GM12878 (cell line): ENCODE data around the gene DIO3. TPM values are rescaled to one million over a fixed set of nuclear protein-coding genes. Genes with fewer than 3 reads are reported as not detected.

ENCODE experiments used
- ATAC-seq: fragments of 200-7000 bp; cut with Tn5 transposase; 3 replicates; pipeline ENCODE4 v1.9.1; 2020; ENCODE audit warnings: mild to moderate bottlenecking, moderate library complexity
- BruUV-seq: library from RNA; stranded (reverse); fragments of 400-500 nt; replicated peaks from 2 replicates; lab custom pipeline; 2021; lab: Mats Ljungman, UMichigan
- CTCF ChIA-PET: fragments of 300-600 bp; sonication (Branson Sonifier 250); formaldehyde crosslinking; extraction: SDS; loops from one replicate; lab custom pipeline; 2021; ENCODE audit warnings: inconsistent platforms; lab: Yijun Ruan, JAX
- POLR2A ChIA-PET: fragments of 350-600 bp; formaldehyde crosslinking; extraction: SDS; loops from one replicate; lab custom pipeline; 2021; ENCODE audit warnings: inconsistent platforms; lab: Charles Lee
- RAD21 ChIA-PET: fragments of 300-600 bp; sonication (Branson Sonifier 250); formaldehyde crosslinking; loops from one replicate; lab custom pipeline; 2023; ENCODE audit warnings: antibody characterized with exemption; ENCODE audit not compliant: unreplicated experiment; lab: Charles Lee
- SMC1A ChIA-PET: fragments of 300-600 bp; sonication (Branson Sonifier 250); formaldehyde crosslinking; loops from one replicate; lab custom pipeline; 2023; ENCODE audit not compliant: unreplicated experiment, uncharacterized antibody; lab: Charles Lee
- DNase-seq: peaks from one replicate; pipeline ENCODE4 v3.0.0-alpha.2; 2011; ENCODE audit warnings: low read depth, low spot score
- FAIRE-seq: peaks from 3 replicates; lab custom pipeline; 2011; peaks lifted over from hg19 to GRCh38; lab: Jason Lieb, UNC
- H2AFZ ChIP-seq: 2 replicates; pipeline ENCODE4 v1.6.0; 2011; ENCODE audit warnings: low read depth, low read length, control low read depth; ENCODE audit not compliant: control insufficient read depth
- H3K27ac ChIP-seq: 2 replicates; pipeline ENCODE4 v1.5.1; 2011; ENCODE audit warnings: control low read depth; ENCODE audit not compliant: control insufficient read depth, insufficient read depth
- H3K27me3 ChIP-seq, 2 experiments: replicated peaks in 1 of 2; 2 replicates each; pipeline versions ENCODE4 v1.6.0 to v1.6.1; 2011; ENCODE audit warnings: low read length in 1 of 2; ENCODE audit not compliant: control insufficient read depth in 2 of 2, insufficient read depth in 2 of 2
- H3K36me3 ChIP-seq, 2 experiments: 2 replicates each; pipeline ENCODE4 v1.5.1; 2011; ENCODE audit warnings: low read length in 1 of 2; ENCODE audit not compliant: control insufficient read depth in 2 of 2, insufficient read depth in 2 of 2
- H3K4me1 ChIP-seq: 2 replicates; pipeline ENCODE4 v1.6.1; 2011; ENCODE audit warnings: mild to moderate bottlenecking, low read length, moderate library complexity, mixed read lengths; ENCODE audit not compliant: control insufficient read depth, insufficient read depth
- H3K4me2 ChIP-seq: 2 replicates; pipeline ENCODE4 v1.6.0; 2011; ENCODE audit warnings: control low read depth; ENCODE audit not compliant: control insufficient read depth, insufficient read depth
- H3K4me3 ChIP-seq: fragments of 200-600 bp; sonication (generic); 2 replicates; pipeline ENCODE4 v1.5.1; 2016
- H3K79me2 ChIP-seq: 2 replicates; pipeline ENCODE4 v1.6.0; 2011; ENCODE audit warnings: low read length; ENCODE audit not compliant: control insufficient read depth, insufficient read depth
- H3K9ac ChIP-seq: 2 replicates; pipeline ENCODE4 v1.8.0; 2011; ENCODE audit warnings: low read length, control low read depth, mixed read lengths; ENCODE audit not compliant: control insufficient read depth, insufficient read depth
- H3K9me3 ChIP-seq: replicated peaks from 3 replicates; pipeline ENCODE4 v1.5.1; 2011; ENCODE audit warnings: mild to moderate bottlenecking, low read length; ENCODE audit not compliant: control insufficient read depth, insufficient read depth
- H4K20me1 ChIP-seq: 2 replicates; pipeline ENCODE4 v1.6.0; 2011; ENCODE audit not compliant: control insufficient read depth, insufficient read depth
- BACH1 ChIP-seq: fragments of 450-650 bp; IDR thresholded peaks from 2 replicates; pipeline ENCODE4 v1.6.1; 2017; ENCODE audit warnings: mild to moderate bottlenecking, borderline replicate concordance
- CHD1 ChIP-seq: IDR thresholded peaks from 2 replicates; pipeline ENCODE4 v1.6.1; 2012; ENCODE audit warnings: low read depth, low read length, improper control_type of control experiment
- CREB1 ChIP-seq: IDR thresholded peaks from 2 replicates; pipeline ENCODE4 v1.6.1; 2012; ENCODE audit warnings: low read depth, mild to moderate bottlenecking, inconsistent platforms
- POLR2A ChIP-seq: IDR thresholded peaks from 2 replicates; pipeline ENCODE4 v1.6.1; 2011; ENCODE audit warnings: low read depth, mild to moderate bottlenecking, low read length
- POLR2AphosphoS5 ChIP-seq: IDR thresholded peaks from 2 replicates; pipeline ENCODE4 v1.6.1; 2011; ENCODE audit warnings: mild to moderate bottlenecking, low read length, inconsistent platforms
- POU2F2 ChIP-seq: IDR thresholded peaks from 3 replicates; pipeline ENCODE4 v1.6.1; 2011; ENCODE audit warnings: low read depth, mild to moderate bottlenecking, low read length, borderline replicate concordance
- RAD21 ChIP-seq: IDR thresholded peaks from 2 replicates; pipeline ENCODE4 v1.6.1; 2011; ENCODE audit warnings: mild to moderate bottlenecking, low read depth, low read length, moderate library complexity; ENCODE audit not compliant: insufficient read depth
- RUNX3 ChIP-seq: IDR thresholded peaks from 2 replicates; pipeline ENCODE4 v1.6.1; 2012; ENCODE audit warnings: low read length, inconsistent platforms
- SMAD1 ChIP-seq: fragments of 450-650 bp; IDR thresholded peaks from 2 replicates; pipeline ENCODE4 v1.6.1; 2018; ENCODE audit warnings: mild to moderate bottlenecking, low read depth; ENCODE audit not compliant: partially characterized antibody
- SMARCA5 ChIP-seq: fragments of 450-650 bp; IDR thresholded peaks from 2 replicates; pipeline ENCODE4 v1.6.1; 2017; ENCODE audit warnings: mild to moderate bottlenecking
- SREBF1 ChIP-seq: IDR thresholded peaks from 2 replicates; pipeline ENCODE4 v1.6.1; 2012; ENCODE audit warnings: mild to moderate bottlenecking, low read length
- SUPT20H ChIP-seq: IDR thresholded peaks from 2 replicates; pipeline ENCODE4 v1.6.1; 2011; ENCODE audit warnings: low read depth, mild to moderate bottlenecking, low read length, moderate library complexity, borderline replicate concordance; ENCODE audit not compliant: control insufficient read depth
- WGBS: methylation state at CpG from one replicate; pipeline ENCODE4 v1.1.6; 2016; ENCODE audit warnings: low lambda C conversion rate; ENCODE audit not compliant: insufficient replicate concordance, insufficient coverage; ENCODE audit errors: missing lambda C conversion rate; 5-methylcytosine and 5-hydroxymethylcytosine counted together
- in situ Hi-C: fragments of 300-500 bp; cut with MboI; formaldehyde crosslinking; loops from 9 replicates; pipeline ENCODE4 v1.14.3; 2018; ENCODE audit warnings: mixed read lengths
- intact Hi-C: fragments of 100-400 bp; cut with micrococcal nuclease; formaldehyde crosslinking; loops from one replicate; pipeline ENCODE4 v1.14.2; 2022; ENCODE audit not compliant: unreplicated experiment
- polyA plus RNA-seq, 11 experiments: library from polyadenylated mRNA; depleted of rRNA in 4 of 11; unstranded in 6 of 11; stranded (reverse) in 5 of 11; fragments of >200 nt; fragmentation: Nextera tagmentation in 4 of 11; fragmentation: Illumina TruSeq in 1 of 11; extraction: Ambion mirVana in 4 of 11; extraction: Trizol in 1 of 11; gene quantifications; 1 replicate in 1 of 11; 2 replicates in 10 of 11; pipeline versions ENCODE4 v1.2.1 to v1.2.3, GENCODE V29; 2011 to 2016; ENCODE audit warnings: inconsistent platforms in 2 of 11, missing spikeins in 2 of 11, low read depth in 1 of 11
- total RNA-seq, 4 experiments: library from RNA; depleted of rRNA in 3 of 4; stranded (reverse); fragments of >200 nt in 3 of 4; fragmentation: Illumina TruSeq in 1 of 4; extraction: Trizol in 1 of 4; gene quantifications; 2 replicates each; pipeline versions ENCODE4 v1.2.1 to v1.2.3, GENCODE V29; 2013 to 2021

The DIO3 gene
- total and polyA plus RNA-seq, 10 of the 15 experiments (the other 5 are each of a cell fraction or from before 2014, with no cell fraction given): not detected

GRCh38 chr14:101543814-101544213 is 17.5 kb upstream of the DIO3 start (continued):
- TF ChIP-seq RUNX3 (no peak), POLR2A (no peak), SREBF1 (no peak)

GRCh38 chr14:101544550-101544949 is 16.7 kb upstream of the DIO3 start:
- H3K36me3 ChIP-seq: no peaks in the 10 kb centered on the region; a peak in 1 of 4 replicates
- no peak overlapping the region for H3K9ac ChIP-seq
- no peak overlapping the region for H3K27ac ChIP-seq
- in situ Hi-C loops (no loop called here), intact Hi-C loops (no loop called here)
- SMC1A ChIA-PET: no interaction called here
- RAD21 ChIA-PET: no interaction called here
- DNase-seq (no peak), ATAC-seq (no peak), FAIRE-seq (no peak)
- POLR2A ChIA-PET: no interaction called here
- H2AFZ ChIP-seq: no peak overlapping the region
- WGBS: 24% methylated on average over 8 of the region's 9 CpGs
- no TSS peak for BruUV-seq
- no peak overlapping the region for H3K4me2 ChIP-seq
- no peaks in the 10 kb centered on the region for H4K20me1 ChIP-seq
- CTCF ChIA-PET: no interaction called here
- no peak for TF ChIP-seq BACH1
- no peak for TF ChIP-seq POLR2AphosphoS5
- TF ChIP-seq SUPT20H: no peak
- TF ChIP-seq RAD21: no peak
- TF ChIP-seq POU2F2: no peak
- no peak for TF ChIP-seq CREB1
- no peak for TF ChIP-seq SMAD1
- TF ChIP-seq SMARCA5: no peak
- TF ChIP-seq CHD1: no peak
- TF ChIP-seq, all 136 proteins: peak for 0
- H3K27me3 ChIP-seq: no peaks in the 10 kb centered on the region
- no peaks in the 10 kb centered on the region for H3K4me1 ChIP-seq
- no peak overlapping the region for H3K4me3 ChIP-seq
- H3K79me2 ChIP-seq: no peaks in the 10 kb centered on the region
- H3K9me3 ChIP-seq: no peaks in the 10 kb centered on the region; the same call in 2 of the 3 replicates
